ENCODE data around the gene TBC1D22B.

DNA sequence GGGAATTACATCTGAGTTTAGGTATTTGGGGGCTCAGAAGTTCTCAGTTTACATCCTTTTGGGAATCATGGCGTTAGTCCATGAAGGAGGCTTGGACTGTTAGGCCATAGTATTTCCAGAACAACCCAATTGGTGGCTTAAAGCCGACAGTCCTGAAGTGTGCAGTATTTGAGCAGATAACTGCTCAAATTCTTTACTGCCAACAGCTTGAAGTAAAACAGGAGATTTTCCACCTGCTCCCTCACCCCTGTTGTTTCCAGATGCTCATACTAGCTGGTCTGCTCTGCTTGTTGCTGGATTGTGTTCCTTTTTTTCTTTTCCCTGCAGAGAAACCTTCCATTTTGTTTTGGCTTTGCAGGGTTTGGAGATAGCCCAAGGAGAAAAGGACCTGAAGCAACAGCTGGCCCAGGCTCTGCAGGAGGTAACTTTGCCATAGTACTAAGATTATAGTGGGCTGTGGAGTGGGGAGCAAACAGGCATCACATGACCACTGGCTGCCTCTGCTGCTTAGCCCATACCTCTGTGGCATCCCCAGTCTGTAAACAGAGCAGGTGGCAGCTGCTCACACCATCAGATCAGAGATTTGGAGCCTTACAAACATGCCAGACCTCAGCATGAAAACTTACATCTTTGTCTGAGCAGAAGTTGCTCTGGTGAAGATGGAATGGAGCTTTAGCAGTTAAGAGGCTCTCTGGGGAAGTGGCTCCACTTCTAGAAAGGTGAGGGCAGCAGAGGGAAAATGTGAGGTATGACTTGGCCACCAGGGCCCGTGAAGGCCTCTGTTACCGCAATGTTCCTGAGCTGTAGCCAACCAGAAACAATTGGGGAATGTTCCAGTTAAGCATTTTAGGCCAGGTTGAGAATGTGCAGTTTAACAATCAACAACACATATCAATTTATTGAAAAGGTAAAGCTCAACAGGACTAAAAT lies 113.8 kb downstream of the TBC1D22B start:
- TF ChIP-seq, protein P1, sequence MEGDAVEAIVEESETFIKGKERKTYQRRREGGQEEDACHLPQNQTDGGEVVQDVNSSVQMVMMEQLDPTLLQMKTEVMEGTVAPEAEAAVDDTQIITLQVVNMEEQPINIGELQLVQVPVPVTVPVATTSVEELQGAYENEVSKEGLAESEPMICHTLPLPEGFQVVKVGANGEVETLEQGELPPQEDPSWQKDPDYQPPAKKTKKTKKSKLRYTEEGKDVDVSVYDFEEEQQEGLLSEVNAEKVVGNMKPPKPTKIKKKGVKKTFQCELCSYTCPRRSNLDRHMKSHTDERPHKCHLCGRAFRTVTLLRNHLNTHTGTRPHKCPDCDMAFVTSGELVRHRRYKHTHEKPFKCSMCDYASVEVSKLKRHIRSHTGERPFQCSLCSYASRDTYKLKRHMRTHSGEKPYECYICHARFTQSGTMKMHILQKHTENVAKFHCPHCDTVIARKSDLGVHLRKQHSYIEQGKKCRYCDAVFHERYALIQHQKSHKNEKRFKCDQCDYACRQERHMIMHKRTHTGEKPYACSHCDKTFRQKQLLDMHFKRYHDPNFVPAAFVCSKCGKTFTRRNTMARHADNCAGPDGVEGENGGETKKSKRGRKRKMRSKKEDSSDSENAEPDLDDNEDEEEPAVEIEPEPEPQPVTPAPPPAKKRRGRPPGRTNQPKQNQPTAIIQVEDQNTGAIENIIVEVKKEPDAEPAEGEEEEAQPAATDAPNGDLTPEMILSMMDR (IDR thresholded peaks at IDR 0.05; ENCODE audit: low read depth, low read length, poor library complexity, severe bottlenecking) = no peak
- TF ChIP-seq EZH2phosphoT487 (IDR thresholded peaks at IDR 0.05; ENCODE audit: borderline replicate concordance, low read length) = no peak

Measured in DOHH2 (cell line).